Measurements from ENCODE around the gene NIPAL4. TPM values are rescaled to one million over a fixed set of nuclear protein-coding genes. Genes with fewer than 3 reads are reported as not detected.

Gene NIPAL4
- total RNA-seq, 4 donors from 2014 or later, result 1.5 TPM; not detected in 3

- Histone ChIP-seq H3K4me3 (no peak overlapping the region), H3K36me3 (no peaks in the 10 kb centered on the region), H3K4me1 (peaks cover 6 to 12% of the 10 kb centered on the region in 2 donors), H3K27ac (no peak overlapping the region), H3K9me3 (no peaks in the 10 kb centered on the region), H3K27me3 (no peaks in the 10 kb centered on the region)
- ATAC-seq, result no peak
- TF ChIP-seq CTCF (IDR thresholded peaks at IDR 0.05 in 4 of 5, conservative IDR thresholded peaks at IDR 0.05 in 1 of 5) (no peak), POLR2A (IDR thresholded peaks at IDR 0.05) (no peak)
- intact Hi-C loops (cut with DNase I; ENCODE audit: low total_unique reads) (no loop called here), in situ Hi-C loops (cut with MboI; ENCODE audit: low sequenced_read_pairs in 4 of 4) (loop anchor here in 3 of 4 donors (10.0 kb wide), 3 partner anchors 136 to 216 kb away; no protein-coding TSS in a partner anchor)
- DNase-seq, result no peak
Measured at GRCh38 chr5:157470631-157471030, 10.6 kb downstream of the NIPAL4 start.

GRCh38 chr5:157471709-157472108 lies 11.7 kb downstream of the NIPAL4 start:
- Histone ChIP-seq H3K4me3 (no peak overlapping the region), H3K9me3 (no peaks in the 10 kb centered on the region), H3K27ac (no peak overlapping the region), H3K36me3 (no peaks in the 10 kb centered on the region), H3K27me3 (no peaks in the 10 kb centered on the region), H3K4me1 (peaks cover 6 to 12% of the 10 kb centered on the region in 2 donors)
- DNase-seq, result no peak
- intact Hi-C loops (cut with DNase I; ENCODE audit: low total_unique reads) (no loop called here), in situ Hi-C loops (cut with MboI; ENCODE audit: low sequenced_read_pairs in 4 of 4) (loop anchor here in 3 of 4 donors (10.0 kb wide), 3 partner anchors 137 to 217 kb away; no protein-coding TSS in a partner anchor)
- TF ChIP-seq POLR2A (IDR thresholded peaks at IDR 0.05) (no peak), CTCF (IDR thresholded peaks at IDR 0.05 in 4 of 5, conservative IDR thresholded peaks at IDR 0.05 in 1 of 5) (peak in 2 of 5 experiments; percentile 28 to 30)
- no peak for ATAC-seq

GRCh38 chr5:157473383-157474320 lies 13.6 kb downstream of the NIPAL4 start:
- ATAC-seq (peak in 1 of 2 donors; percentile 26), DNase-seq (no peak)
- H3K4me3 ChIP-seq, result no peak overlapping the region
- no peaks in the 10 kb centered on the region for H3K36me3 ChIP-seq
- no peaks in the 10 kb centered on the region for H3K27me3 ChIP-seq
- peaks cover 6 to 12% of the 10 kb centered on the region in 2 donors for H3K4me1 ChIP-seq
- intact Hi-C loops (cut with DNase I; ENCODE audit: low total_unique reads) (no loop called here), in situ Hi-C loops (cut with MboI; ENCODE audit: low sequenced_read_pairs in 4 of 4) (loop anchor here in 3 of 4 donors (10.0 kb wide), 3 partner anchors 139 to 219 kb away; no protein-coding TSS in a partner anchor)
- TF ChIP-seq CTCF (IDR thresholded peaks at IDR 0.05 in 4 of 5, conservative IDR thresholded peaks at IDR 0.05 in 1 of 5), result no peak
- no peak for TF ChIP-seq POLR2A (IDR thresholded peaks at IDR 0.05)
- no peaks in the 10 kb centered on the region for H3K9me3 ChIP-seq
- H3K27ac ChIP-seq, result no peak overlapping the region

- Histone ChIP-seq H3K4me1 (peaks cover 6 to 12% of the 10 kb centered on the region in 2 donors), H3K36me3 (no peaks in the 10 kb centered on the region), H3K27ac (no peak overlapping the region), H3K9me3 (no peaks in the 10 kb centered on the region), H3K4me3 (no peak overlapping the region), H3K27me3 (no peaks in the 10 kb centered on the region)
- no peak for ATAC-seq
- DNase-seq, result no peak
- intact Hi-C loops (cut with DNase I; ENCODE audit: low total_unique reads) (loop anchor here (5.0 kb wide), 1 partner anchor 108 kb away; no protein-coding TSS in a partner anchor), in situ Hi-C loops (cut with MboI; ENCODE audit: low sequenced_read_pairs in 4 of 4) (loop anchor here (5.0 to 10.0 kb wide), 5 partner anchors 43 to 221 kb away; no protein-coding TSS in a partner anchor)
- TF ChIP-seq CTCF (IDR thresholded peaks at IDR 0.05 in 4 of 5, conservative IDR thresholded peaks at IDR 0.05 in 1 of 5) (no peak), POLR2A (IDR thresholded peaks at IDR 0.05) (no peak)
Measured at GRCh38 chr5:157475432-157475831, 15.4 kb downstream of the NIPAL4 start.
